Endothelial cell (in vitro differentiated cells): ENCODE data around the gene BMI1. TPM values are rescaled to one million over a fixed set of nuclear protein-coding genes. Genes with fewer than 3 reads are reported as not detected.
A peak's percentile ranks its signal among the peaks of the same experiment; 100 is the strongest.

Experiments
- DNase-seq: peaks from one replicate; pipeline ENCODE4 v3.0.0; 2021; ENCODE audit warnings: low spot score
- H3K27ac Mint-ChIP-seq: one replicate; pipeline ENCODE4 v1.8.0; 2021; ENCODE audit warnings: mixed read lengths, inconsistent platforms; ENCODE audit not compliant: unreplicated experiment
- H3K27me3 Mint-ChIP-seq: one replicate; pipeline ENCODE4 v1.8.0; 2021; ENCODE audit warnings: mild to moderate bottlenecking, moderate library complexity, mixed read lengths, inconsistent platforms; ENCODE audit not compliant: unreplicated experiment
- H3K36me3 Mint-ChIP-seq: one replicate; pipeline ENCODE4 v1.8.0; 2021; ENCODE audit warnings: mild to moderate bottlenecking, low read depth, mixed read lengths, inconsistent platforms; ENCODE audit not compliant: unreplicated experiment
- H3K4me1 Mint-ChIP-seq: one replicate; pipeline ENCODE4 v1.8.0; 2021; ENCODE audit warnings: mild to moderate bottlenecking, mixed read lengths, inconsistent platforms; ENCODE audit not compliant: unreplicated experiment
- H3K4me3 Mint-ChIP-seq: one replicate; pipeline ENCODE4 v1.8.0; 2021; ENCODE audit warnings: mild to moderate bottlenecking, mixed read lengths, inconsistent platforms; ENCODE audit not compliant: unreplicated experiment
- H3K9me3 Mint-ChIP-seq: one replicate; pipeline ENCODE4 v1.8.0; 2021; ENCODE audit warnings: mixed read lengths, inconsistent platforms; ENCODE audit not compliant: unreplicated experiment
- CTCF ChIP-seq: fragments of 200-600 bp; sonication (generic); IDR thresholded peaks from one replicate; pipeline ENCODE4 v1.5.0; 2021; ENCODE audit warnings: antibody characterized with exemption; ENCODE audit not compliant: unreplicated experiment
- total RNA-seq: library from RNA; stranded (reverse); fragmentation: NEBNext Ultra II Directional; extraction: Animal tissue kit (Norgen Biotek cat#: 25700); gene quantifications from one replicate; pipeline ENCODE4 v1.2.1, GENCODE V29; 2021; ENCODE audit not compliant: unreplicated experiment

BMI1 gene
- total RNA-seq, 1 donor from 2014 or later: 23.6 TPM

GRCh38 chr10:22322641-22323160 lies 1.8 kb downstream of the BMI1 start:
- no peak for TF ChIP-seq CTCF
- peak overlapping the region; percentile 85 for H3K27ac Mint-ChIP-seq
- H3K4me3 Mint-ChIP-seq: peak overlapping the region; percentile 98
- peaks cover 23% of the 10 kb centered on the region for H3K27me3 Mint-ChIP-seq
- H3K9me3 Mint-ChIP-seq: no peaks in the 10 kb centered on the region
- H3K36me3 Mint-ChIP-seq: peaks cover 17% of the 10 kb centered on the region
- H3K4me1 Mint-ChIP-seq: peaks cover 27% of the 10 kb centered on the region
- DNase-seq: no peak

- Mint-ChIP-seq H3K27ac (no peak overlapping the region), H3K27me3 (peaks cover 23% of the 10 kb centered on the region), H3K36me3 (peaks cover 18% of the 10 kb centered on the region), H3K9me3 (no peaks in the 10 kb centered on the region), H3K4me3 (no peak overlapping the region), H3K4me1 (peaks cover 25% of the 10 kb centered on the region)
- no peak for TF ChIP-seq CTCF
- DNase-seq: no peak
Observed at GRCh38 chr10:22323538-22324305, 2.8 kb downstream of the BMI1 start.

- Mint-ChIP-seq H3K9me3 (no peaks in the 10 kb centered on the region), H3K36me3 (peaks cover 23% of the 10 kb centered on the region), H3K27me3 (peaks cover 23% of the 10 kb centered on the region), H3K4me1 (peaks cover 25% of the 10 kb centered on the region), H3K27ac (no peak overlapping the region), H3K4me3 (peak overlapping the region; percentile 86)
- no peak for DNase-seq
- no peak for TF ChIP-seq CTCF
Observed at GRCh38 chr10:22324413-22324812, 3.5 kb downstream of the BMI1 start.

- no peak overlapping the region for H3K27ac Mint-ChIP-seq
- peaks cover 25% of the 10 kb centered on the region for H3K36me3 Mint-ChIP-seq
- no peak for DNase-seq
- no peak for TF ChIP-seq CTCF
- H3K4me3 Mint-ChIP-seq: peak overlapping the region; percentile 86
- H3K4me1 Mint-ChIP-seq: peaks cover 21% of the 10 kb centered on the region
- H3K9me3 Mint-ChIP-seq: no peaks in the 10 kb centered on the region
- H3K27me3 Mint-ChIP-seq: peaks cover 23% of the 10 kb centered on the region
Observed at GRCh38 chr10:22324893-22325271, 4.0 kb downstream of the BMI1 start.
